HEK293 (cell line): Measurements from ENCODE around the gene EXOG.

Experiments
- CTCF ChIA-PET: fragments of 350-600 bp; formaldehyde crosslinking; extraction: SDS; loops from one replicate; lab custom pipeline; 2021; ENCODE audit warnings: antibody characterized with exemption; lab: Yijun Ruan, JAX
- POLR2A ChIA-PET: fragments of 300-600 bp; formaldehyde crosslinking; extraction: SDS; loops from one replicate; lab custom pipeline; 2020; ENCODE audit warnings: antibody characterized with exemption, inconsistent platforms; lab: Yijun Ruan, JAX
- H3K27ac ChIP-seq: fragments of 200-500 bp; sonication (Bioruptor generic); 2 replicates; pipeline ENCODE4 v1.5.1; 2014; ENCODE audit warnings: low read depth, low read length, control low read depth, inconsistent platforms; ENCODE audit errors: extremely low read depth
- H3K36me3 ChIP-seq, 2 experiments: fragments of 200-500 bp in 1 of 2; sonication (Bioruptor generic) in 1 of 2; 1 replicate in 1 of 2; 2 replicates in 1 of 2; pipeline ENCODE4 v1.5.1; 2014 to 2017; ENCODE audit warnings: inconsistent platforms in 2 of 2, low read length in 2 of 2; ENCODE audit not compliant: control insufficient read depth in 2 of 2, insufficient read depth in 1 of 2
- H3K4me1 ChIP-seq: fragments of 200-500 bp; sonication (Bioruptor generic); 2 replicates; pipeline ENCODE4 v1.5.1; 2014; ENCODE audit warnings: mild to moderate bottlenecking, low read length, inconsistent platforms; ENCODE audit not compliant: control insufficient read depth, insufficient read depth
- H3K4me3 ChIP-seq: 2 replicates; pipeline ENCODE4 v1.5.1; 2011; ENCODE audit warnings: low read depth, mild to moderate bottlenecking, control low read depth, low read length, moderate library complexity
- H3K9me3 ChIP-seq: fragments of 200-500 bp; sonication (Bioruptor generic); 2 replicates; pipeline ENCODE4 v1.5.1; 2014; ENCODE audit warnings: low read depth, low read length, inconsistent platforms; ENCODE audit not compliant: control insufficient read depth, insufficient read depth
- BCL11A ChIP-seq: fragments of 450-650 bp; formaldehyde crosslinking; IDR thresholded peaks from 2 replicates; pipeline ENCODE4 v1.5.1; 2016; ENCODE audit warnings: low read depth, missing biosample characterization, missing genetic modification characterization
- BCL6B ChIP-seq: fragments of 450-650 bp; formaldehyde crosslinking; IDR thresholded peaks from 2 replicates; pipeline ENCODE4 v1.5.1; 2017; ENCODE audit warnings: missing biosample characterization, missing genetic modification characterization
- CTCF ChIP-seq: fragments of 450-650 bp; formaldehyde crosslinking; IDR thresholded peaks from 2 replicates; pipeline ENCODE4 v1.5.1; 2016; ENCODE audit warnings: missing biosample characterization, missing genetic modification characterization
- IKZF3 ChIP-seq: fragments of 450-650 bp; IDR thresholded peaks from 2 replicates; pipeline ENCODE4 v1.5.0; 2018; ENCODE audit warnings: missing biosample characterization, mild to moderate bottlenecking, missing genetic modification characterization, moderate library complexity
- KLF9 ChIP-seq: fragments of 450-650 bp; formaldehyde crosslinking; IDR thresholded peaks from 2 replicates; pipeline ENCODE4 v1.5.1; 2016; ENCODE audit warnings: missing biosample characterization, missing genetic modification characterization, low read depth
- PRDM6 ChIP-seq: fragments of 450-650 bp; formaldehyde crosslinking; IDR thresholded peaks from 2 replicates; pipeline ENCODE4 v1.5.1; 2017; ENCODE audit warnings: missing biosample characterization, missing genetic modification characterization
- WT1 ChIP-seq: fragments of 450-650 bp; formaldehyde crosslinking; IDR thresholded peaks from 2 replicates; pipeline ENCODE4 v1.5.1; 2016; ENCODE audit warnings: missing biosample characterization, missing genetic modification characterization
- ZBTB1 ChIP-seq: fragments of 450-650 bp; formaldehyde crosslinking; IDR thresholded peaks from 2 replicates; pipeline ENCODE4 v1.5.1; 2016; ENCODE audit warnings: missing biosample characterization, missing genetic modification characterization
- ZBTB49 ChIP-seq: fragments of 450-650 bp; formaldehyde crosslinking; IDR thresholded peaks from 2 replicates; pipeline ENCODE4 v1.5.1; 2016; ENCODE audit warnings: missing biosample characterization, missing genetic modification characterization, low read depth
- ZNF292 ChIP-seq: fragments of 450-650 bp; formaldehyde crosslinking; IDR thresholded peaks from 2 replicates; pipeline ENCODE4 v1.5.1; 2016; ENCODE audit warnings: low read depth, missing biosample characterization, missing genetic modification characterization, borderline replicate concordance
- ZNF311 ChIP-seq: fragments of 450-650 bp; formaldehyde crosslinking; IDR thresholded peaks from 2 replicates; pipeline ENCODE4 v1.5.1; 2017; ENCODE audit warnings: missing biosample characterization, missing genetic modification characterization, borderline replicate concordance
- ZNF37A ChIP-seq: fragments of 450-650 bp; IDR thresholded peaks from 2 replicates; pipeline ENCODE4 v1.5.1; 2018; ENCODE audit warnings: missing biosample characterization, missing genetic modification characterization
- ZNF433 ChIP-seq: fragments of 450-650 bp; formaldehyde crosslinking; IDR thresholded peaks from 2 replicates; pipeline ENCODE4 v1.5.1; 2016; ENCODE audit warnings: missing biosample characterization, missing genetic modification characterization, low read depth
- ZNF521 ChIP-seq: fragments of 450-650 bp; formaldehyde crosslinking; IDR thresholded peaks from 2 replicates; pipeline ENCODE4 v1.5.1; 2017; ENCODE audit warnings: missing biosample characterization, mild to moderate bottlenecking, missing genetic modification characterization
- ZNF549 ChIP-seq: fragments of 450-650 bp; IDR thresholded peaks from 2 replicates; pipeline ENCODE4 v1.5.1; 2018; ENCODE audit warnings: missing biosample characterization, missing genetic modification characterization, mild to moderate bottlenecking, inconsistent platforms, moderate library complexity
- ZNF654 ChIP-seq: fragments of 450-650 bp; formaldehyde crosslinking; IDR thresholded peaks from 2 replicates; pipeline ENCODE4 v1.5.1; 2016; ENCODE audit warnings: low read depth, missing biosample characterization, missing genetic modification characterization
- ZNF658 ChIP-seq: fragments of 450-650 bp; formaldehyde crosslinking; IDR thresholded peaks from 2 replicates; pipeline ENCODE4; 2016; ENCODE audit warnings: missing biosample characterization, missing genetic modification characterization
- ZNF791 ChIP-seq: fragments of 450-650 bp; formaldehyde crosslinking; IDR thresholded peaks from 2 replicates; pipeline ENCODE4 v1.5.1; 2016; ENCODE audit warnings: missing biosample characterization, missing genetic modification characterization
- ZNF837 ChIP-seq: fragments of 450-650 bp; formaldehyde crosslinking; IDR thresholded peaks from 2 replicates; pipeline ENCODE4 v1.5.1; 2016; ENCODE audit warnings: missing biosample characterization, missing genetic modification characterization
- ZSCAN23 ChIP-seq: fragments of 450-650 bp; formaldehyde crosslinking; IDR thresholded peaks from 2 replicates; pipeline ENCODE4 v1.5.1; 2016; ENCODE audit warnings: missing biosample characterization, missing genetic modification characterization
- ZSCAN30 ChIP-seq: fragments of 450-650 bp; IDR thresholded peaks from 2 replicates; pipeline ENCODE4 v1.5.1; 2018; ENCODE audit warnings: missing biosample characterization, mild to moderate bottlenecking, missing genetic modification characterization, moderate library complexity
- ZSCAN4 ChIP-seq: fragments of 450-650 bp; formaldehyde crosslinking; IDR thresholded peaks from 2 replicates; pipeline ENCODE4 v1.5.1; 2017; ENCODE audit warnings: missing biosample characterization, missing genetic modification characterization

The EXOG gene

GRCh38 chr3:38521391-38521987, 25.3 kb downstream of the EXOG start:
- Histone ChIP-seq H3K36me3 (peaks cover 8 to 54% of the 10 kb centered on the region in 2 experiments), H3K27ac (no peak overlapping the region), H3K9me3 (no peaks in the 10 kb centered on the region), H3K4me1 (no peaks in the 10 kb centered on the region), H3K4me3 (no peak overlapping the region)
- ChIA-PET POLR2A (no interaction called here), CTCF (interaction anchor here (0.5 to 4.4 kb wide), 58 partner anchors 9 to 863 kb away, joined by 3 to 65 read pairs (median 5); no protein-coding TSS in a partner anchor)
- TF ChIP-seq ZNF521 (tag by site-specific recombination) (no peak), ZSCAN30 (tag by site-specific recombination) (peak; percentile 22; the same call in 1 of the 2 replicates), CTCF (tag by site-specific recombination) (peak; percentile 46), ZNF311 (tag by site-specific recombination) (no peak), WT1 (tag by site-specific recombination) (no peak), ZNF654 (peak; percentile 66), KLF9 (tag by site-specific recombination) (no peak), BCL6B (tag by site-specific recombination) (no peak), ZNF433 (tag by site-specific recombination) (no peak), BCL11A (tag by site-specific recombination) (no peak), IKZF3 (tag by site-specific recombination) (no peak), ZNF549 (tag by site-specific recombination) (no peak), ZSCAN4 (tag by site-specific recombination) (no peak), ZNF837 (tag by site-specific recombination) (no peak), ZNF292 (tag by site-specific recombination) (no peak), ZNF658 (tag by site-specific recombination) (no peak), PRDM6 (no peak), ZSCAN23 (tag by site-specific recombination) (no peak), ZBTB1 (no peak)

GRCh38 chr3:38522002-38522401, 25.9 kb downstream of the EXOG start:
- no peaks in the 10 kb centered on the region for H3K4me1 ChIP-seq
- ChIA-PET CTCF (interaction anchor here (0.5 to 4.4 kb wide), 42 partner anchors 9 to 766 kb away, joined by 3 to 65 read pairs (median 6); no protein-coding TSS in a partner anchor), POLR2A (interaction anchor here (0.6 kb wide), 1 partner anchor 19 kb away, joined by 3 read pairs; no protein-coding TSS in a partner anchor)
- H3K9me3 ChIP-seq: no peaks in the 10 kb centered on the region
- no peak for TF ChIP-seq ZNF37A (tag by site-specific recombination)
- TF ChIP-seq ZBTB49 (tag by site-specific recombination): no peak
- TF ChIP-seq ZNF791 (tag by site-specific recombination): no peak
- H3K4me3 ChIP-seq: no peak overlapping the region
- H3K27ac ChIP-seq: no peak overlapping the region
- H3K36me3 ChIP-seq: peaks cover 8 to 54% of the 10 kb centered on the region in 2 experiments
